Measurements from ENCODE around the gene B3GNT4.
"Not testable (repeated sequence)": the region's sequence is repeated elsewhere in the genome, so short reads cannot be mapped to it uniquely, and the experiment has no call there.

The B3GNT4 gene

DNA sequence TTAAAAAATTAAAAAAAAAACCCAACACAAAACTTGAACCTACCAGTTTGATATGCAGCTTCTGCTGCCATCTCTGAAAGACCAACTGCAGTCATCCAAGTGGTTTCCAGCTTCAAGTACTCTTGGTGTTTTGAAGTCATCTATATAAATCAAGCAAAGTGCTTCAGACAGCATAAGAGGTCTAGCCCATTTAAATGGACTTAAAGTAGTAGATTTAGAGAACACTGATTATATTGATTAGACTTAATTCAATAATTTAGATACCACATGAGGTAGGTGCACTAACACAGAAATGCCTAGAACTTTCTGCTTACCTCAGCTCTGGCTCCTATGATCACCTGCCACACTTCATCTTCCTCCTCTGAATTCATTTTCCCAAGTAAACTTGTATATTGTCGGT, 12.9 kb downstream of the B3GNT4 start:
- DNase-seq (ENCODE audit: low read depth): no peak

DNA sequence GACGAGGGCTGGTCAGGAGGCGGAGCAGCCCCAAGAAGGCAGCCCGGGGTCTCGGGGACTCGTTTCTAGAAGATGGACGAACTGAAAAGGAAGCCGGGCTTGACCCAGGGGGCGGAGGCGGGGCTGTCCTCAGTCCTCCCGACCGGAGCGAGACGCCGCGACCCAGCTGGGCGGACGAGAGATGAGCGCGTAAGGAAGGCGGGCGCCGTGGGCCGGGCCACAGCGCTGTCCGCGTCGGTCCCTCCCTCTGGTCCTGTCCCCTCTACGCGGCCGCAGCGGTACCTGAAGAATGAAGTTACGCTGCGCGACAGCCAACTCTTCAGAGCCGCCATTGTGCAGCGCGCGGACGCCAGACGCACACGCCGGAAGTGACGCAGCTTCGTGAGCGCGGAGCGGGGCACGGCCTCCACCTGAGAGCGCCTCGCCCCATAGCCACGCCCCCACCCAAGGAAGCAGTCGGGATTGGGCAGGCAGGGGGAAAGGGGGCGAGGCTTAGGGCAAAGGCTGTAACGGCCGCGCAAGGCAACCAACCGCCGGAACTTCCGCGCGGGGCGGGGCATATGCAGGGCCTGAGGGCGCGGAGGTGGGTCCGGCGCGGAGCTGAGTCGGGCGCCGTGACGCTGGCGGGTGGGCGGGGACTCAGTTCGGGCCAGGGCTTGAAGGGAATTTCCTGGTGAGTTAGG, 22.3 kb downstream of the B3GNT4 start, which contains the start of gene DIABLO:
Gene DIABLO (minus strand): TSS at position 370 of the 683 bp plus-strand sequence. CDS start 38 bp downstream, at position 332.
- peak; percentile 100 for DNase-seq (ENCODE audit: low read depth)

DNA sequence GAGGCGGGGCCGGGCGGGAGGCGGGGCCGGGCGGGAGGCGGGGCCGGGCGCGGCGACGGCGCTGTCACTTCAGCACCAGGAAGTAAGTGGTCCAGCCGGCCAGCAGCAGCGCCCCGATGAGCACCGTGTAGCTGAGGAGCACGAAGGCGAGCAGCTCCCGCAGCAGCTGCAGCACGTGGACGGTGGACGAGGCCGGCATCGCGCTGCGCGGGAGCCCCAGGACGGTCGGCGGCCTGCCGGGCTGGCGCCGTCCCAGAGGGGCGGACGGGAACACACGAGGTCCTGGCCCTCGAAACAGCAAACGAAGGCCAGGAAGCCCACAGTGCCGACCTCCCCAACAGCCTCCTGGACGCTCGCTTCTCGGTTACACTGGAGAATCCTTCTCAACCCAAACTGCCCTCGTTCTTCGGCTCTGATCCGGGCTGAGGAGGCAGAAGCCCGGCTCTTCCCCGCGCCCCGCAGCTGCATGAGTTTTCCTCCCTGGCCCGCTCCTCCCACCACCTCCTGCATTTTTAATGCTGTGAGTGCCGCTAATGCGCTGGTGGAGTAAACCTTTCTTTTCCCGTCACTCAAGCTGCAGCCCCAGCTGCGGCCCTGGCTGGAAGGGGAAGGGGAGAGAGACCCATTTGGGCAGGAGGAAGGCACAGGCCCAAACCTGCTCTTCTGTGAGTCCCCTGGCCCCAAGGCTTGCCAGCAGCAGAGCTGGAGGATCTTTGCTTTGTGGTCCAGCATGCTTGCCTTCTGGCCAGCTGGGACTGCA, 23.0 kb downstream of the B3GNT4 start:
- DNase-seq (ENCODE audit: low read depth): no peak

DNA sequence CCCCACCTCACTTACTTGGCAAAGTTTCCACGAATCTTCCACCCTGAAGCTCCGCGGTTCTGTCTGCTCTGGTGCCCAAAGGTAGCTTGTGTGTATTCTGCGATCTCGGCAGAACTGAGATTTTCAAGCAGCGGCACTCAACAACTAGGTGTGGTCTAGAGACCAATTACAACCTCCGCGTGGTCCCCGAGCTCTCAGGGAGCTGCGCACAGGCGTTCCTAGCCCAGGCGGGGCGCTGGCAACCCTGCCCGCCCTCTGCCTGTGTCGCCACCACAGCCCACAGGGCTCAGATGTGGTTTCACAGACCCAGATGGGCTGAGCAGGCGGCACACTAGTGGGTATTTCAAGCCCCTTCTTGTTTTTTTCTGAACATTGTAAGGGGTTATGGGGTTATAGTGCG, 23.8 kb downstream of the B3GNT4 start:
- DNase-seq (ENCODE audit: low read depth): peak; percentile 46

DNA sequence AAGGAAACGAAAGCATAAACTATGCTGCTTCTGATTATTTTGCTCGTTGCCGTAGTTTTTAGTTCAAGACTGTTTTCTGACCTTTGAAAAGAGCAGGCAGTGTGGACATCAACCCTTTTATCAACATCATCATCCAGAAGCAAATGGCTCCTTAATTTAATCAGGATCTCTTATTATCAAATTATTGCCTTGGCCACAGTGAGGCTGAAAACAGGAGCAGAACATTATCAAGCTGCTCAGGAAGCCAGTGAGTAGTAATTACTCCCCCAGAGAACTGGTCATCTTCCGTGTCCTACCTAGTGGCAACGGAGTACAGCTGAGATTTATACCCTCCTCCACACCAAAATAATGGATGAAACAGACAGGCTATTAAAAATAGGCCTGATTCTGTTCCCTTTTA, 24.6 kb downstream of the B3GNT4 start:
- DNase-seq (ENCODE audit: low read depth): no peak

DNA sequence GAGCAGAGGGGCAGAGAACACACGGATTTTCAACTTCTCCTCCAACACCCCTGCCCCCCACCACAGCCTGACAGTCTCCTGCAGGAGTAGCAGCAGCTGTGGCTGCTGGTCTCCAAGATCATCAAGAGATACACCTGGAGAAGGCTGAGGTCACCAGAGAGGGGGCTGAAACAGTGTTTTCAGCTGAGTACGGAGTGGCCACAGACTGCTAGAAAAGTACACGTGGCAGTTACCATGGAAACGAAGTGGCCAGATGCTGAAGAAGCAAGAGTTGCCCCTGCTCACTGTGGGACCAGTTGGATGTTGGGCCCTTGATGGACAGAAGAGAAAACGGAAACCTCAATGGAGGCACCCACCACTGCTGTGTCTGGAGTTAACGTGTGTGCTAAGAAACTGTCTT, 27.3 kb downstream of the B3GNT4 start:
- no peak for DNase-seq (ENCODE audit: low read depth)

DNA sequence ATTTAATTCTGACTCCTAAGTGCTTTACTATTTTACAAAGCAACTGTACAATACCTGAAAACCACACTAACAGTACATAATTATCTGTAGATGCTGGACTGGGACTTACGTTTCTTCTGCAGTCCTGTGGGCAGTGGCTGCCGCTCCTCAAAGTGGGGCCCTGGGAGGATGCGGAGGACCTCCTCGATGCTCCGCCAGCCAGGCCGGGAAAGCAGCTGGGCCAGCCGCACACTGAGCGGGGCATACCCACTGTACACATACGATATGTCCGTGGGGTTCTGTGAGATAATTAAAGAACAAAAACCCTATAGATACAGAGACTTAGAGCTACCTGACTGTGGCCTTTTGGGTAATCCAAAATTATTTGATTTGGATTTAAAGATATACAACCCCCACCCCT, 29.2 kb downstream of the B3GNT4 start:
- no peak for DNase-seq (ENCODE audit: low read depth)

DNA sequence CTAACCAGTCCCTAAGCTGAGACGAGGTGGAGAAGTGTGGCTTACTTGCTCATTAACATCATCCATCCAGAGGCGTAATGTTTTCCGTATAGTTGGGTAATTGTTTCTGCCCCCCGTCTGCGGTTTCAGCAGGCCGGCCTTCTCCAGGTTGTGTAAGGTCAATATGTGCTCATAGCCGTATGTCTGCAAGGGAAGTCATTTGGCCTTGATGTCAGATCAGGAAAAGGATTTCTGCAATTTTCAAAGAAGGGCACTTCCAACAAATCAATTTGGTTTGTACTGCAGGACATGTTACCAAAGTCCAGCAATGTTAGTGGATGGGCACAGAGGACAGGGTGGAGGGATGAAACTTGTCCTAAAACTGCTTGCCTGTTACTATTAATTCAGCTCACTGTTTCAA, 32.2 kb downstream of the B3GNT4 start:
- no peak for DNase-seq (ENCODE audit: low read depth)

DNA sequence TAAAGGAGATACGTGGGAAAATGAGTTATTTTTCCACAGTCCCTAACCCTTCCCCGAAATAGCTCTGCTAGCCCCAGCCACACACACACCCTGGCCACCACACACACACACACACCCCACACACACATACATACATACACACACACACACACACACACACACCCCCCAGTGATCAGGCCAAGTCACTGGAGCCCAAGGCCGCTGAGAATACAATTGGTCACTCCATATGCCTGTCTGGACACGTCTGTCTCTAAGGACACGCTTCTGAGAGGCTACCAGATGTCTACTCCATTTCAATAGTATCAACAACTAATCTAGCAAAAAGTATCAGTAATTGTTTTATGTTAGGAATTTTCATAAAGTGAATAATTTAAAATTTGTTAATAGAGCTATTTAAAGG, 35.4 kb downstream of the B3GNT4 start:
- DNase-seq (ENCODE audit: low read depth): no peak

DNA sequence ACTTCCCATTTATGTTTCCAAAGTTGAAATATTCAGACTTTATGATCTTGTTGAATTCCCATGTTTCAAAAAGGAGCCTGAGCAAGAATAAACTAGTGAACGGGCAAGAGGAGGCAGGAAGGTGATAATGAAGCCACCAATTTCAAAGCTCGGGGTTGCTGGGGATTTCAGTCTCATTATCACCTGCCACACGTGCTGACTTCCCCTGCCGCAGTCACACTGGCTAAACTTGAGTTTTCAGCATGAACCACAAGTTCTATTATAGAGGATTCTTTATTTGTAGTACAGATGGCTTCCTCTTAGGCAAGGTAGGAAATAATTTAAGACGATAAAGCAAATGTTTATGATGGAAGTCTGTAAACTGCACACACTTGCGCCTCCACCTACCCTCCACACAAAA, 40.5 kb downstream of the B3GNT4 start:
- no peak for DNase-seq (ENCODE audit: low read depth)

DNA sequence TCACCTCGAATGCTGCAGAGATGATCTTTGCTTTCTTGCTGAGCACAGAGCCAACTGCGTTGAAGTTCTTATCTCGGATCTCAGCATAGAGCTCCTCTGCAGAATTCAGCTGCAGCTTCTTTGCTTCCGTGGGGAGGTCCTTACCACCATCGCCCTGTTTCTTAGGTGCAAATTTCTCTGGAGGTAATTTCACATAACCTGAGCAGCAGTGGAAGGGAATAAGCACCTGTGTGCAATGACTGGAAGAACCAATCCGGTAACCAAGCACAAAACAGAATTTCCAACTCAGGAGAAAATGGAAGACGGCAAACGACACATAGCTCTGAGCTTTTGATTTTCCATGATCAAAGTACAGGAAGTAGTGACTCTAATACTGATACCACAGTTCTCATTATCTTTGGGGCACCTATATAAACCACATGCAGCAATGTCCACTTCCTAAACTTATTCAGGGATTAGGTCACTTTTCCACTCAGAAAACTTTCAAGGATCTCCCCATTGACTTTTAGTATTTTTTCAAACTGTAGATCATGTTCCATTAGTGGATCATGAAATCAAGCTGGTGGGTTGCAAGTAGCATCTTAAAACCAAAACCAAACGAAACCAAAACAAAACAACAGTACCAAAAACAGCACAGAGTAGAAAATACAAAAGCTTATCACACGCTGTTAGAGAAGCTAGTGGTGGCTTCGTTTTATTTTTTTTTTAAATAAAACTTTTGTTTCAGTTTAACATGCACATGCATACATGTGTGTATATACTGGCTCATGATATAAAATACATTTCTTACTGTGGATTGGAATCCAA, 41.3 kb downstream of the B3GNT4 start:
- DNase-seq (ENCODE audit: low read depth): no peak

DNA sequence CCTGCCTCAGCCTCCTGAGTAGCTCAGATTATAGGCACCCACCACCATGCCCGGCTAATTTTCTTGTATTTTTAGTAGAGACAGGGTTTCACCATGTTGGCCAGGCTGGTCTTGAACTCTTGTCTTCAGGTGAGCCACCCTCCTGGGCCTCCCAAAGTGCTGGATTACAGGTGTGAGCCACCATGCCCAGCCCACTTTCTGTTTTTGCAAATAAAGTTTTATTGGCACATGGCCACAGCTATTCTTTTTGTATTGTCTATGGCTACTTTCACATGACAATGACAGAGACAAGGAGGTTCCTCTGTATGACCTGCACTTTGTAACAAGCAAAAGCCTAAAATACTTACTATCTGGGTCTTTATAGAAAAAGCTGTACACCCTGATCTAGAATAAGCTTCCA, 42.0 kb downstream of the B3GNT4 start:
- no peak for DNase-seq (ENCODE audit: low read depth)

DNA sequence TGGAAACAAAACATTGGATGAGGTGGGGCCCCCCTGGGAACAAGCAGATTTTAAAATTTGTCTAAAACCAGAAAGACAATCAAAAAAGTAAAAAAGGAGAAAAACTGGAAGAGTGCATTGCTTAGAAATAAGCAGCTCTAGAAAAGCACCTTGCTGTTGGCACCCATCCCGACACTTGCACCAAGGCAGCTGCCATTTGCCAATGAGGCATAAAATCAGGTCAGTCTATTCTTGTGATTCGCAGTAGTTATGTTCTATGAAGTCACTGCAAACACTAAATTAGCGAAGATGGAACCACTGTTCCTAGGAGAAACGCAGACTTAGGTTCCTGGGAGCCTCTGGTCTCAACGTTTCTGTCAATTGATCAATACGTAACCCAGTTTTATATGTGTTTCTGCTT, 46.5 kb downstream of the B3GNT4 start:
- no peak for DNase-seq (ENCODE audit: low read depth)

DNA sequence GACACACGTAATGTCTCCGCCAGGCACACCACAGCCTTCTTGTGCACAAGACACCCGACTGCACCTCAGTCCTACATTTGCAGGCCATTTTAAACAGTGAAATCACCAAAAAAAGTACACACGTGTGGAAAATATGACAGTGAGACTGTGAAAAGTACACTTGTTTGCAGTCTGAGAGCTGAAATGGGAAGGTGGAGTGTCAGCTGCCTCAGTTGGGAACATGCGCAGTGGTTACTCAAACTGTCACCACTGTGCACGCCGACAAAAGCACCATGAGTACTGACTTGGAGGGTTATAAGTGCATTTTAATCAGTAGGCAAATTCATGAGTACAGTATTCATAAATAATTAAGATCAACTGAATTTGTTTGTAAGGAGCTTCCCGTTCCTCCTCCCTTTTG, 47.0 kb downstream of the B3GNT4 start:
- DNase-seq (ENCODE audit: low read depth): no peak

DNA sequence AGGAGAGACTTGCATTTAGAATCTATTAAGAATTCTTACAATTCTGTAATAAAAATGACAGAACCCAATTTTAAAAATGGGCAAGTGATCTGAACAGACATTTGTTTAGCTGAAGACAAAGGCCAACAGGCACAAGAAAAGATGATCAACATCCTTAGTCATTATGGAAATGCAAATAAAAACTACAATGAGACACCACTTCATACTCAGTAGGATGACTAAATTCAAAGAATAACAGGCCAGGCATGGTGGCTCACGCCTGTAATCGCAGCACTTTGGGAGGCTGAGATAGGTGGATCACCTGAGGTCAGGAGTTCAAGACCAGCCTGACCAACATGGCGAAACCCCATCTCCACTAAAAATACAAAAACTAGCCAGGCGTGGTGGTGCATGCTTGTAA, 55.0 kb downstream of the B3GNT4 start:
- DNase-seq (ENCODE audit: low read depth): not testable (repeated sequence)

All from stimulated activated CD8-positive, alpha-beta memory T cell treated with anti-CD3 and anti-CD28 coated beads, Interleukin-12 subunit alpha, Interleukin-12 subunit beta, amount 100 ng/mL, for 4 hours (primary cell).